WTC11 (cell line): Measurements from ENCODE around the gene FOXC2. TPM values are rescaled to one million over a fixed set of nuclear protein-coding genes. Genes with fewer than 3 reads are reported as not detected.

Experiments
- ATAC-seq: fragments of 200-7000 bp; cut with Tn5 transposase; 2 replicates; pipeline ENCODE4 v1.10.0; 2021; ENCODE audit warnings: mild to moderate bottlenecking, moderate library complexity
- CTCF ChIA-PET: fragments of 300-600 bp; sonication (Branson Sonifier 250); formaldehyde crosslinking; loops from one replicate; lab custom pipeline; 2021; ENCODE audit warnings: antibody characterized with exemption; lab: Charles Lee
- POLR2A ChIA-PET: fragments of 350-600 bp; sonication (Branson Sonifier 250); formaldehyde crosslinking; loops from one replicate; lab custom pipeline; 2021; ENCODE audit warnings: antibody characterized with exemption; lab: Charles Lee
- DNase-seq: peaks from one replicate; pipeline ENCODE4 v3.0.0; 2021; ENCODE audit warnings: low spot score
- H3K27ac Mint-ChIP-seq: 2 replicates; pipeline ENCODE4 v1.8.0; 2021; ENCODE audit warnings: mixed read lengths
- H3K27me3 Mint-ChIP-seq: 2 replicates; pipeline ENCODE4 v1.8.0; 2021; ENCODE audit warnings: low read depth, mild to moderate bottlenecking, moderate library complexity, mixed read lengths
- H3K36me3 Mint-ChIP-seq: 2 replicates; pipeline ENCODE4 v1.8.0; 2021; ENCODE audit warnings: mixed read lengths
- H3K4me1 Mint-ChIP-seq: 2 replicates; pipeline ENCODE4 v1.8.0; 2022; ENCODE audit warnings: mixed read lengths
- H3K4me3 Mint-ChIP-seq: 2 replicates; pipeline ENCODE4 v1.8.0; 2021; ENCODE audit warnings: mild to moderate bottlenecking, moderate library complexity, mixed read lengths
- H3K9me3 Mint-ChIP-seq: 2 replicates; pipeline ENCODE4 v1.8.0; 2021; ENCODE audit warnings: mixed read lengths
- CDX4 ChIP-seq: fragments of 250-450 bp; sonication (Bioruptor Pico); IDR thresholded peaks from 2 replicates; pipeline ENCODE4 v1.9.0; 2021; ENCODE audit warnings: moderate library complexity, mild to moderate bottlenecking, inconsistent platforms, borderline replicate concordance
- GTF2I ChIP-seq: fragments of 250-450 bp; sonication (Bioruptor Pico); conservative IDR thresholded peaks from 2 replicates; pipeline ENCODE4 v1.4.0; 2021; ENCODE audit warnings: mild to moderate bottlenecking
- KAT7 ChIP-seq: sonication (generic); formaldehyde crosslinking; IDR thresholded peaks from 2 replicates; pipeline ENCODE4 v1.8.1; 2023; ENCODE audit warnings: missing genetic modification reagents, mild to moderate bottlenecking, borderline replicate concordance
- NR1H2 ChIP-seq: sonication (generic); formaldehyde crosslinking; IDR thresholded peaks from 2 replicates; pipeline ENCODE4 v1.9.0; 2021; ENCODE audit warnings: mild to moderate bottlenecking, moderate library complexity, missing genetic modification reagents
- OVOL2 ChIP-seq: fragments of 250-450 bp; sonication (Bioruptor Pico); IDR thresholded peaks from 2 replicates; pipeline ENCODE4 v1.9.0; 2021; ENCODE audit warnings: mild to moderate bottlenecking, borderline replicate concordance
- PRRX2 ChIP-seq: fragments of 250-450 bp; sonication (Bioruptor Pico); IDR thresholded peaks from 2 replicates; pipeline ENCODE4 v1.8.0; 2021; ENCODE audit warnings: mild to moderate bottlenecking
- ZNF121 ChIP-seq: sonication (generic); formaldehyde crosslinking; IDR thresholded peaks from 2 replicates; pipeline ENCODE4 v1.8.0; 2023; ENCODE audit warnings: missing genetic modification reagents
- ZNF671 ChIP-seq: fragments of 250-450 bp; sonication (Bioruptor Pico); IDR thresholded peaks from 2 replicates; pipeline ENCODE4 v1.8.0; 2021; ENCODE audit warnings: mild to moderate bottlenecking
- total RNA-seq: library from RNA; stranded (reverse); gene quantifications from 3 replicates; pipeline ENCODE4 v1.2.3, GENCODE V29; 2021
- TF ChIP-seq, protein P1 (sequence below): fragments of 200-600 bp; IDR thresholded peaks from 2 replicates; pipeline ENCODE4 v1.8.0; 2022; ENCODE audit warnings: antibody characterized with exemption
- TF ChIP-seq, protein P2 (sequence below): sonication (generic); formaldehyde crosslinking; IDR thresholded peaks from 2 replicates; pipeline ENCODE4 v1.8.0; 2023; ENCODE audit warnings: missing genetic modification reagents, mild to moderate bottlenecking, borderline replicate concordance
- TF ChIP-seq, protein P3 (sequence below): fragments of 250-450 bp; sonication (Bioruptor Pico); IDR thresholded peaks from 2 replicates; pipeline ENCODE4 v1.9.0; 2021; ENCODE audit warnings: mild to moderate bottlenecking
- TF ChIP-seq, protein P4 (sequence below): sonication (generic); formaldehyde crosslinking; IDR thresholded peaks from 2 replicates; pipeline ENCODE4 v1.8.1; 2023; ENCODE audit warnings: mild to moderate bottlenecking, missing genetic modification reagents

Gene FOXC2
- total RNA-seq, 1 experiment from 2014 or later = 0.28 TPM

- no peak overlapping the region for H3K27ac Mint-ChIP-seq
- peaks cover 72% of the 10 kb centered on the region for H3K27me3 Mint-ChIP-seq
- H3K4me3 Mint-ChIP-seq = no peak overlapping the region
- TF ChIP-seq ZNF671 (CRISPR knock-in tag) = no peak
- peaks cover 14% of the 10 kb centered on the region for H3K4me1 Mint-ChIP-seq
- peaks cover 4% of the 10 kb centered on the region for H3K36me3 Mint-ChIP-seq
- no peak for ATAC-seq
- H3K9me3 Mint-ChIP-seq = no peaks in the 10 kb centered on the region
- DNase-seq = no peak
- ChIA-PET POLR2A (no interaction called here), CTCF (interaction anchor here (1.5 to 3.6 kb wide), 5 partner anchors 9 to 469 kb away, joined by 3 to 64 read pairs (median 18); no protein-coding TSS in a partner anchor)
Observed at GRCh38 chr16:86519007-86519648, 47.5 kb upstream of the FOXC2 start.

DNA sequence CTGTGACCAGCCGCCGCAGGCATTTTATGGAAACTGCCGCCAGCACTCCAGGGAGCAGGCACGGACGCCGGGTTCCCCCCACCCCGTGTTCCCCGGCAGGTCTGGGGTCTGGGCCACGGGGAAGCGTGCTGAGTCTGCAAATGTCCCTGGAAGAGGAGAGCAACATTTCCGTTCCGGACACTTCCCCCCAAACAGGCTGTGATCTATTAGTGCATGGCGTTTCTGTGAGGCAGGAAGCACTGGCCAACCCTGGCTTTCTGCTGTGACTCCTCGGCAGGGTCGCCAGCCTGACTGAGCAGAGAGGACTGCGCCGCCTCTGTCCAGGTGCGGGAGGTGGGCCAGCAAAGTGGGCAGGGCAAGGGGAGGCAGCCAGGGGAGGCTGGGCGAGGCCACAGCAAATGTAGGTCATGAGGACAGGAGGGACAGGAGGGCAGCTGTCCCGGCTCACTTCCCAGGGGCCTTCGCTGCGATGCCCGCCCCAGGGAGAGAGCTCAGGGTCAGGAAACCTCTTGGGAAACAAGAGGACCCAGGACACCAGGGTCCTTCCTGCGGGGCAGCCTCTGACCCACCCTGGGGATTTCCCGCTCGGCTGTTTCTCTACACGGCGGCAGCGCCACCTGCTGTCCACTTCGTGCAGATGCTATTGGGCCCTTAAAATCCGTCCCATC lies 46.8 kb upstream of the FOXC2 start:
- Mint-ChIP-seq H3K36me3 (peaks cover 4% of the 10 kb centered on the region), H3K9me3 (no peaks in the 10 kb centered on the region), H3K27me3 (peaks cover 66% of the 10 kb centered on the region), H3K27ac (no peak overlapping the region), H3K4me1 (peaks cover 13% of the 10 kb centered on the region), H3K4me3 (no peak overlapping the region)
- ChIA-PET POLR2A (no interaction called here), CTCF (interaction anchor here (1.3 to 1.9 kb wide), 3 partner anchors 267 to 500 kb away, joined by 3 to 7 read pairs (median 5); no protein-coding TSS in a partner anchor)
- TF ChIP-seq, protein P1, sequence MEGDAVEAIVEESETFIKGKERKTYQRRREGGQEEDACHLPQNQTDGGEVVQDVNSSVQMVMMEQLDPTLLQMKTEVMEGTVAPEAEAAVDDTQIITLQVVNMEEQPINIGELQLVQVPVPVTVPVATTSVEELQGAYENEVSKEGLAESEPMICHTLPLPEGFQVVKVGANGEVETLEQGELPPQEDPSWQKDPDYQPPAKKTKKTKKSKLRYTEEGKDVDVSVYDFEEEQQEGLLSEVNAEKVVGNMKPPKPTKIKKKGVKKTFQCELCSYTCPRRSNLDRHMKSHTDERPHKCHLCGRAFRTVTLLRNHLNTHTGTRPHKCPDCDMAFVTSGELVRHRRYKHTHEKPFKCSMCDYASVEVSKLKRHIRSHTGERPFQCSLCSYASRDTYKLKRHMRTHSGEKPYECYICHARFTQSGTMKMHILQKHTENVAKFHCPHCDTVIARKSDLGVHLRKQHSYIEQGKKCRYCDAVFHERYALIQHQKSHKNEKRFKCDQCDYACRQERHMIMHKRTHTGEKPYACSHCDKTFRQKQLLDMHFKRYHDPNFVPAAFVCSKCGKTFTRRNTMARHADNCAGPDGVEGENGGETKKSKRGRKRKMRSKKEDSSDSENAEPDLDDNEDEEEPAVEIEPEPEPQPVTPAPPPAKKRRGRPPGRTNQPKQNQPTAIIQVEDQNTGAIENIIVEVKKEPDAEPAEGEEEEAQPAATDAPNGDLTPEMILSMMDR = peak; percentile 89
- TF ChIP-seq ZNF121 (CRISPR knock-in tag) (0 out of 2 replicates have a peak, but pooled peaks have one; percentile 34), KAT7 (CRISPR knock-in tag) (0 out of 2 replicates have a peak, but pooled peaks have one; percentile 58), GTF2I (CRISPR knock-in tag) (peak; percentile 81)
- TF ChIP-seq, protein P2, sequence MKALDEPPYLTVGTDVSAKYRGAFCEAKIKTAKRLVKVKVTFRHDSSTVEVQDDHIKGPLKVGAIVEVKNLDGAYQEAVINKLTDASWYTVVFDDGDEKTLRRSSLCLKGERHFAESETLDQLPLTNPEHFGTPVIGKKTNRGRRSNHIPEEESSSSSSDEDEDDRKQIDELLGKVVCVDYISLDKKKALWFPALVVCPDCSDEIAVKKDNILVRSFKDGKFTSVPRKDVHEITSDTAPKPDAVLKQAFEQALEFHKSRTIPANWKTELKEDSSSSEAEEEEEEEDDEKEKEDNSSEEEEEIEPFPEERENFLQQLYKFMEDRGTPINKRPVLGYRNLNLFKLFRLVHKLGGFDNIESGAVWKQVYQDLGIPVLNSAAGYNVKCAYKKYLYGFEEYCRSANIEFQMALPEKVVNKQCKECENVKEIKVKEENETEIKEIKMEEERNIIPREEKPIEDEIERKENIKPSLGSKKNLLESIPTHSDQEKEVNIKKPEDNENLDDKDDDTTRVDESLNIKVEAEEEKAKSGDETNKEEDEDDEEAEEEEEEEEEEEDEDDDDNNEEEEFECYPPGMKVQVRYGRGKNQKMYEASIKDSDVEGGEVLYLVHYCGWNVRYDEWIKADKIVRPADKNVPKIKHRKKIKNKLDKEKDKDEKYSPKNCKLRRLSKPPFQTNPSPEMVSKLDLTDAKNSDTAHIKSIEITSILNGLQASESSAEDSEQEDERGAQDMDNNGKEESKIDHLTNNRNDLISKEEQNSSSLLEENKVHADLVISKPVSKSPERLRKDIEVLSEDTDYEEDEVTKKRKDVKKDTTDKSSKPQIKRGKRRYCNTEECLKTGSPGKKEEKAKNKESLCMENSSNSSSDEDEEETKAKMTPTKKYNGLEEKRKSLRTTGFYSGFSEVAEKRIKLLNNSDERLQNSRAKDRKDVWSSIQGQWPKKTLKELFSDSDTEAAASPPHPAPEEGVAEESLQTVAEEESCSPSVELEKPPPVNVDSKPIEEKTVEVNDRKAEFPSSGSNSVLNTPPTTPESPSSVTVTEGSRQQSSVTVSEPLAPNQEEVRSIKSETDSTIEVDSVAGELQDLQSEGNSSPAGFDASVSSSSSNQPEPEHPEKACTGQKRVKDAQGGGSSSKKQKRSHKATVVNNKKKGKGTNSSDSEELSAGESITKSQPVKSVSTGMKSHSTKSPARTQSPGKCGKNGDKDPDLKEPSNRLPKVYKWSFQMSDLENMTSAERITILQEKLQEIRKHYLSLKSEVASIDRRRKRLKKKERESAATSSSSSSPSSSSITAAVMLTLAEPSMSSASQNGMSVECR (CRISPR knock-in tag) = no peak
- TF ChIP-seq, protein P3, sequence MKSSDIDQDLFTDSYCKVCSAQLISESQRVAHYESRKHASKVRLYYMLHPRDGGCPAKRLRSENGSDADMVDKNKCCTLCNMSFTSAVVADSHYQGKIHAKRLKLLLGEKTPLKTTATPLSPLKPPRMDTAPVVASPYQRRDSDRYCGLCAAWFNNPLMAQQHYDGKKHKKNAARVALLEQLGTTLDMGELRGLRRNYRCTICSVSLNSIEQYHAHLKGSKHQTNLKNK (CRISPR knock-in tag) = no peak
- TF ChIP-seq, protein P4, sequence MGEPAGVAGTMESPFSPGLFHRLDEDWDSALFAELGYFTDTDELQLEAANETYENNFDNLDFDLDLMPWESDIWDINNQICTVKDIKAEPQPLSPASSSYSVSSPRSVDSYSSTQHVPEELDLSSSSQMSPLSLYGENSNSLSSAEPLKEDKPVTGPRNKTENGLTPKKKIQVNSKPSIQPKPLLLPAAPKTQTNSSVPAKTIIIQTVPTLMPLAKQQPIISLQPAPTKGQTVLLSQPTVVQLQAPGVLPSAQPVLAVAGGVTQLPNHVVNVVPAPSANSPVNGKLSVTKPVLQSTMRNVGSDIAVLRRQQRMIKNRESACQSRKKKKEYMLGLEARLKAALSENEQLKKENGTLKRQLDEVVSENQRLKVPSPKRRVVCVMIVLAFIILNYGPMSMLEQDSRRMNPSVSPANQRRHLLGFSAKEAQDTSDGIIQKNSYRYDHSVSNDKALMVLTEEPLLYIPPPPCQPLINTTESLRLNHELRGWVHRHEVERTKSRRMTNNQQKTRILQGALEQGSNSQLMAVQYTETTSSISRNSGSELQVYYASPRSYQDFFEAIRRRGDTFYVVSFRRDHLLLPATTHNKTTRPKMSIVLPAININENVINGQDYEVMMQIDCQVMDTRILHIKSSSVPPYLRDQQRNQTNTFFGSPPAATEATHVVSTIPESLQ (CRISPR knock-in tag) = no peak
- DNase-seq = peak; percentile 75
- ATAC-seq = peak; percentile 32; the same call in 1 of the 2 replicates

DNA sequence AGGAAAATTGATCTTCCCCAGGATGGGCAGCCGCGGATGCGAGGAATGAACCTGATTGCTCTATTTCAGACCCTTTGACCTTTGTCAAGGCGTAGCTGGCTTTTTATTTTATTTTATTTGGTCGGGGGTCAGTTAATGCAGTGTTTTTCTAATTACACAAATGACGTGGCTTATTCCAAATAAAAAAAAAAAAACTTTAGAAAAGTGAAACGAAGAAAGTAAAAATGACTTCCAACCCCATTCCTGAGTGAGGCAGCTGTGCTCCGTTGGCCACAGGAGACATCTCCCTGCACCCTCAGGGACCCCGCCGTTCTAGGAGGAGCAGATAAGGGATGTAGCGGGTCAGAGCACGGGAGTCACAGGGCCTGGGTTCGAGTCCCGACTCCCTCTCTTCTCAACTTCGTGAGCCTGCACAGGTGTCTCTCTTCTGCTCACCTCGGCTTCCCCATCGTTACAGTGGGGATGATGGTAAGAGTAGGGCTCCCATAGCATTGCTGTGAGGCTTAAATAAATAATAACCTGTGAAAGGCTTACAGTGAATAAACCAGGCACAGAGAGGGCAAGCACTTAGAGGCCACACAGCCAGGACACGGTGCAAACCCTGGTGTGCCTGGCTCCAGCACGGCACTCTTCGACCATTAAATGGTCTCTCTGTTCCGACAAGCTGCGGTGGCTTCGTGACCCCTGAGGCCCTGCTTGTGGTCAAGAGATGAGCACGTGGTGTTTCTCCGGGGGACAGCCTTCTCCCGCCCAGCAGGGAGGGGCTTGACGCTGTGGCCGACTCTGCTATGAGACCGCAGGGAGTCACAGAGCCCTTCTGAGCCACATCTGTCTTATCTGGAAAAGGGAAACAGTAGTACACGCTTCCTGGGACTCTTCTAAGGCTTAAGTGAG lies 46.1 kb upstream of the FOXC2 start:
- TF ChIP-seq PRRX2 (CRISPR knock-in tag) = no peak
- TF ChIP-seq NR1H2 (CRISPR knock-in tag) = no peak
- TF ChIP-seq, protein P2 (CRISPR knock-in tag) = no peak
- no peak for TF ChIP-seq OVOL2 (CRISPR knock-in tag)
- no peak for TF ChIP-seq CDX4 (CRISPR knock-in tag)
- no peak for DNase-seq
- ChIA-PET POLR2A (no interaction called here), CTCF (interaction anchor here (0.6 to 1.9 kb wide), 4 partner anchors 268 to 501 kb away, joined by 3 to 7 read pairs (median 4); no protein-coding TSS in a partner anchor)
- Mint-ChIP-seq H3K27me3 (peaks cover 58% of the 10 kb centered on the region), H3K36me3 (no peaks in the 10 kb centered on the region), H3K4me3 (no peak overlapping the region), H3K4me1 (peaks cover 9% of the 10 kb centered on the region), H3K9me3 (no peaks in the 10 kb centered on the region), H3K27ac (no peak overlapping the region)
- no peak for ATAC-seq
